Natural killer cell (primary cell): Measurements from ENCODE around the gene SAMD9L. TPM values are rescaled to one million over a fixed set of nuclear protein-coding genes. Genes with fewer than 3 reads are reported as not detected.
A peak's percentile ranks its signal among the peaks of the same experiment; 100 is the strongest.

Source experiments
- ATAC-seq, 3 donors: fragments of 150-1000 bp in 2 of 3; fragments of 200-7000 bp in 1 of 3; cut with Tn5 transposase; 1 replicate in 1 of 3; 2 replicates in 2 of 3; pipeline ENCODE4 v1.10.0; 2021; ENCODE audit warnings: mild to moderate bottlenecking in 2 of 3, moderate library complexity in 2 of 3
- DNase-seq, 2 donors: peaks; one replicate each; pipeline versions ENCODE4 v3.0.0 to v3.0.0-alpha.2; 2013 to 2021; ENCODE audit warnings: mixed read lengths in 1 of 2
- H3K27ac ChIP-seq: one replicate; pipeline ENCODE4 v1.5.1; 2013; ENCODE audit warnings: mild to moderate bottlenecking, low read length
- H3K27me3 ChIP-seq: one replicate; pipeline ENCODE4 v1.6.1; 2013; ENCODE audit warnings: low read length; ENCODE audit not compliant: control insufficient read depth, insufficient read depth
- H3K36me3 ChIP-seq: one replicate; pipeline ENCODE4 v1.6.1; 2013; ENCODE audit warnings: low read length; ENCODE audit not compliant: control insufficient read depth, insufficient read depth
- H3K4me1 ChIP-seq: one replicate; pipeline ENCODE4 v1.6.1; 2013; ENCODE audit warnings: low read length; ENCODE audit not compliant: control insufficient read depth, insufficient read depth
- H3K4me3 ChIP-seq: one replicate; pipeline ENCODE4 v1.5.1; 2013; ENCODE audit warnings: low read length
- H3K9me3 ChIP-seq: one replicate; pipeline ENCODE4 v1.6.1; 2013; ENCODE audit warnings: low read length; ENCODE audit not compliant: control insufficient read depth, insufficient read depth
- H3K27ac Mint-ChIP-seq, 2 donors: one replicate each; pipeline ENCODE4 v1.8.0; 2022; ENCODE audit warnings: mild to moderate bottlenecking in 2 of 2, mixed read lengths in 2 of 2, moderate library complexity in 1 of 2
- H3K27me3 Mint-ChIP-seq, 2 donors: one replicate each; pipeline ENCODE4 v1.8.0; 2022; ENCODE audit warnings: low read depth in 2 of 2, mixed read lengths in 2 of 2
- H3K36me3 Mint-ChIP-seq: one replicate; pipeline ENCODE4 v1.8.0; 2022; ENCODE audit warnings: mixed read lengths
- H3K4me1 Mint-ChIP-seq, 2 donors: one replicate each; pipeline ENCODE4 v1.8.0; 2022; ENCODE audit warnings: mixed read lengths in 2 of 2
- H3K4me3 Mint-ChIP-seq: one replicate; pipeline ENCODE4 v1.8.0; 2022; ENCODE audit warnings: mild to moderate bottlenecking, moderate library complexity, mixed read lengths
- H3K9me3 Mint-ChIP-seq, 2 donors: one replicate each; pipeline ENCODE4 v1.8.0; 2022; ENCODE audit warnings: mixed read lengths in 2 of 2
- CTCF ChIP-seq: fragments of 200-600 bp; IDR thresholded peaks from one replicate; pipeline ENCODE4 v1.8.0; 2022; ENCODE audit warnings: antibody characterized with exemption
- WGBS: methylation state at CpG from one replicate; pipeline ENCODE4 v1.1.7; 2013; ENCODE audit warnings: missing lambda C conversion rate; ENCODE audit not compliant: insufficient coverage; 5-methylcytosine and 5-hydroxymethylcytosine counted together
- intact Hi-C: fragments of 100-400 bp; cut with micrococcal nuclease; formaldehyde crosslinking; loops from one replicate; pipeline ENCODE4 v1.14.2; 2022
- total RNA-seq, 4 donors: library from RNA; stranded (reverse); fragments of 120-200 nt in 1 of 4; gene quantifications; one replicate each; pipeline versions ENCODE4 v1.2.3 to v1.2.4, GENCODE V29; 2013 to 2022

Gene SAMD9L
- total RNA-seq, 3 donors from 2014 or later (not counting 1 experiment from before 2014, with no cell fraction given) = 49.2 to 62.4 (median 49.9) TPM

GRCh38 chr7:93178213-93178612 is 30.0 kb upstream of the SAMD9L start:
- no peak for TF ChIP-seq CTCF
- no peaks in the 10 kb centered on the region for H3K27me3 ChIP-seq
- no peaks in the 10 kb centered on the region for H3K9me3 Mint-ChIP-seq
- no peak overlapping the region for H3K4me3 ChIP-seq
- no peaks in the 10 kb centered on the region for H3K36me3 ChIP-seq
- H3K4me1 Mint-ChIP-seq = no peaks in the 10 kb centered on the region
- ATAC-seq = no peak
- H3K36me3 Mint-ChIP-seq = no peaks in the 10 kb centered on the region
- H3K27me3 Mint-ChIP-seq = peaks cover 20 to 31% of the 10 kb centered on the region in 2 donors
- peak in 1 of 2 donors; percentile 15 for DNase-seq
- intact Hi-C loops = no loop called here
- no peaks in the 10 kb centered on the region for H3K4me1 ChIP-seq
- no peak overlapping the region for H3K27ac ChIP-seq
- H3K27ac Mint-ChIP-seq = no peak overlapping the region
- H3K9me3 ChIP-seq = no peaks in the 10 kb centered on the region
- H3K4me3 Mint-ChIP-seq = no peak overlapping the region
- WGBS = no CpG with 5 or more reads among the region's 3 CpGs

GRCh38 chr7:93176992-93177580 is 28.9 kb upstream of the SAMD9L start:
- no peak for ATAC-seq
- H3K27ac ChIP-seq = no peak overlapping the region
- no peaks in the 10 kb centered on the region for H3K36me3 ChIP-seq
- no peaks in the 10 kb centered on the region for H3K36me3 Mint-ChIP-seq
- no peaks in the 10 kb centered on the region for H3K9me3 ChIP-seq
- H3K27ac Mint-ChIP-seq = no peak overlapping the region
- no peak overlapping the region for H3K4me3 Mint-ChIP-seq
- peaks cover 17 to 27% of the 10 kb centered on the region in 2 donors for H3K27me3 Mint-ChIP-seq
- no peaks in the 10 kb centered on the region for H3K4me1 Mint-ChIP-seq
- no peak overlapping the region for H3K4me3 ChIP-seq
- no peaks in the 10 kb centered on the region for H3K4me1 ChIP-seq
- no peak for TF ChIP-seq CTCF
- H3K27me3 ChIP-seq = no peaks in the 10 kb centered on the region
- intact Hi-C loops = no loop called here
- DNase-seq = no peak
- WGBS = 45% methylated on average over 2 of the region's 2 CpGs
- no peaks in the 10 kb centered on the region for H3K9me3 Mint-ChIP-seq

GRCh38 chr7:93175219-93175618 is 27.0 kb upstream of the SAMD9L start:
- Histone ChIP-seq H3K27me3 (no peaks in the 10 kb centered on the region), H3K27ac (no peak overlapping the region), H3K4me1 (no peaks in the 10 kb centered on the region), H3K9me3 (peaks cover 4% of the 10 kb centered on the region), H3K36me3 (no peaks in the 10 kb centered on the region), H3K4me3 (no peak overlapping the region)
- peaks cover 0 to 3% of the 10 kb centered on the region in 2 donors for H3K9me3 Mint-ChIP-seq
- DNase-seq = no peak
- no peaks in the 10 kb centered on the region for H3K4me1 Mint-ChIP-seq
- 93% methylated on average over 2 of the region's 2 CpGs for WGBS
- no peak for TF ChIP-seq CTCF
- no peak overlapping the region for H3K27ac Mint-ChIP-seq
- intact Hi-C loops = no loop called here
- no peaks in the 10 kb centered on the region for H3K36me3 Mint-ChIP-seq
- peaks cover 15 to 27% of the 10 kb centered on the region in 2 donors for H3K27me3 Mint-ChIP-seq
- no peak for ATAC-seq
- no peak overlapping the region for H3K4me3 Mint-ChIP-seq

DNA sequence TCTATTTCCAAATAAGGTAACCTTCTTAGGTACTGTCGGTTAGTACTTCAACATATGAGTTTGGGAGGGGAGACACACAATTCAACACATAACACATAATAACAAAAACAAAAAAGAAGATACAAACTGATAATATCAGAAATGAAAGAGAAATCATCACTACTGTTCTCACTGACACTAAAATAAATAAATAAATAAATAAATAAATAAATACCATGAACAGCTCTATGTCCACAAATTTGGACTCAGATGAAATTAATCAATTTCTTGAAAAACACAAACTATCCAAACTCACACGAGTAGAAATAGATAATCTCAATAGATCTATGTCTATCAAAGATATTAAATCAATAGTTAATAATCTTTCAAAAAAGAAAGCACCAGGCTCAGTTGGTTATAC is 24.5 kb upstream of the SAMD9L start:
- no CpG with 5 or more reads among the region's 2 CpGs for WGBS
- H3K9me3 Mint-ChIP-seq = peaks cover 0 to 3% of the 10 kb centered on the region in 2 donors
- no peaks in the 10 kb centered on the region for H3K4me1 Mint-ChIP-seq
- H3K9me3 ChIP-seq = peaks cover 4% of the 10 kb centered on the region
- peaks cover 24 to 27% of the 10 kb centered on the region in 2 donors for H3K27me3 Mint-ChIP-seq
- no peak overlapping the region for H3K4me3 ChIP-seq
- DNase-seq (no peak), ATAC-seq (no peak)
- no peaks in the 10 kb centered on the region for H3K36me3 Mint-ChIP-seq
- TF ChIP-seq CTCF = no peak
- H3K27me3 ChIP-seq = no peaks in the 10 kb centered on the region
- H3K4me1 ChIP-seq = no peaks in the 10 kb centered on the region
- no peak overlapping the region for H3K4me3 Mint-ChIP-seq
- intact Hi-C loops = no loop called here
- no peak overlapping the region for H3K27ac Mint-ChIP-seq
- no peaks in the 10 kb centered on the region for H3K36me3 ChIP-seq
- H3K27ac ChIP-seq = no peak overlapping the region
